ENCODE results near the gene F2RL2. TPM values are rescaled to one million over a fixed set of nuclear protein-coding genes. Genes with fewer than 3 reads are reported as not detected.

The F2RL2 gene
- total and polyA plus RNA-seq, 7 donors = not detected

DNA sequence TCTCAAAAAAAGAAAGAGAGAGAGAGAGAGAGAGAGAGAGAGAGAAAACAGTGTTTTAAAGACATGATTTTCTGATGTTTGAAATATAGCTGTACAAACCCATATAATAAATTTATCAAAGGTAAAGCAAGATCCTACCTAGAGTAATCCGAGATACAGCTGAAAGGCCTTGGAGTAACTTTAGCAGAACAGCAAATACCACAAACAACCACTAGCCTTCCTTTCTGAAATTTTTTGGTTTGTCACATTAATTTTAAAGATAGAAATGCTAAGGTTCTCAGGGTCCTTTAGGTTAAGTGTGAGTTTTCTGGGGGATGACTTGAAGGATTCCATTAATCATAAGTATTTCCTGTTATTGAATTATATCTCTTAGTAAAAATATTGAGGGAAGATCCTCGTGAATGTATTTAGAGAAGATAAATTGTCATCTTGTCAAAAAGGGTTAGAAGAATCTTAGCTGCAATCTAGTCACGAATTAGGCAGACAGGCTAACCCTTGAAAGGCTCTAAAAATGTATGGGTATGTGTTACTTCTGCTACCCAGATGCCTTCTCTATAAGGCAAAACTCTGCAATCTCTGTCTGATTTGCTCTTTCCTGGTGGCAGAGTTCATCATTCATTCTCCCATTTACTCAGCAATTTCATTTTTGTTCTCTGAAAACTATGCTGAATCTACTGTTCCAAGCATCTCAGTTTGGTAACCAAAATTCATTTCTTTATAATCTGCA, 27.3 kb downstream of the F2RL2 start:
- Histone ChIP-seq H3K36me3 (ENCODE audit: insufficient read depth in 1 of 2, low read depth in 1 of 2) (no peaks in the 10 kb centered on the region), H3K27me3 (ENCODE audit: insufficient read depth in 3 of 3, low read length in 2 of 3) (peaks cover 0 to 3% (median 0%) of the 10 kb centered on the region in 3 donors), H3K4me1 (no peaks in the 10 kb centered on the region), H3K27ac (no peak overlapping the region), H3K9me3 (no peaks in the 10 kb centered on the region), H3K4me3 (no peak overlapping the region)
- TF ChIP-seq, protein P1, sequence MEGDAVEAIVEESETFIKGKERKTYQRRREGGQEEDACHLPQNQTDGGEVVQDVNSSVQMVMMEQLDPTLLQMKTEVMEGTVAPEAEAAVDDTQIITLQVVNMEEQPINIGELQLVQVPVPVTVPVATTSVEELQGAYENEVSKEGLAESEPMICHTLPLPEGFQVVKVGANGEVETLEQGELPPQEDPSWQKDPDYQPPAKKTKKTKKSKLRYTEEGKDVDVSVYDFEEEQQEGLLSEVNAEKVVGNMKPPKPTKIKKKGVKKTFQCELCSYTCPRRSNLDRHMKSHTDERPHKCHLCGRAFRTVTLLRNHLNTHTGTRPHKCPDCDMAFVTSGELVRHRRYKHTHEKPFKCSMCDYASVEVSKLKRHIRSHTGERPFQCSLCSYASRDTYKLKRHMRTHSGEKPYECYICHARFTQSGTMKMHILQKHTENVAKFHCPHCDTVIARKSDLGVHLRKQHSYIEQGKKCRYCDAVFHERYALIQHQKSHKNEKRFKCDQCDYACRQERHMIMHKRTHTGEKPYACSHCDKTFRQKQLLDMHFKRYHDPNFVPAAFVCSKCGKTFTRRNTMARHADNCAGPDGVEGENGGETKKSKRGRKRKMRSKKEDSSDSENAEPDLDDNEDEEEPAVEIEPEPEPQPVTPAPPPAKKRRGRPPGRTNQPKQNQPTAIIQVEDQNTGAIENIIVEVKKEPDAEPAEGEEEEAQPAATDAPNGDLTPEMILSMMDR (IDR thresholded peaks at IDR 0.05) = no peak
- intact Hi-C loops (cut with DNase I) = no loop called here
- ATAC-seq (no peak), DNase-seq (no peak)
- WGBS, 3 donors = 80 to 88% (median 84%) methylated on average over 3 of the region's 3 CpGs

DNA sequence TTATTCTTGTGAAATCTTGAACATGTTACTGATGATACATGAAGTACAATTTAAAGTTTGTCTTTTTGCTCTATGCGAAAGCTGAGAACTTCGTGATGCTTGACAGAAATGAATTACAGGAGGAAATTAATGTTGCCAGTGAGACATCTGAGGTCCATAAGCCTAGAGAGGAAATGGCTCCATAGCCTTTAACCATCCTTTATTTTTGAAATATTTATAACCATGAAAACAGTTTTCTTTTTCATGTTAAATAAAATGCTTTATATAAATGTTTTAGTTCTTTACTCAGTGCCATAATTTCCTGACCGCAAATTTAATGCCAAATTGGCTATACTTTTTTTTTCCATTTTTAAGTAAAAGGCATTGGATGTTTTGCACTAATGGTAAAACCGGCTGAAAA, 29.1 kb downstream of the F2RL2 start:
- TF ChIP-seq, protein P1 (IDR thresholded peaks at IDR 0.05) = no peak
- Histone ChIP-seq H3K27me3 (ENCODE audit: insufficient read depth in 3 of 3, low read length in 2 of 3) (peaks cover 0 to 3% (median 0%) of the 10 kb centered on the region in 3 donors), H3K27ac (no peak overlapping the region), H3K4me1 (no peaks in the 10 kb centered on the region), H3K9me3 (no peaks in the 10 kb centered on the region), H3K4me3 (no peak overlapping the region), H3K36me3 (ENCODE audit: insufficient read depth in 1 of 2, low read depth in 1 of 2) (no peaks in the 10 kb centered on the region)
- DNase-seq (no peak), ATAC-seq (no peak)
- WGBS, 3 donors = 68 to 82% (median 77%) methylated on average over 4 of the region's 4 CpGs
- intact Hi-C loops (cut with DNase I) = no loop called here

DNA sequence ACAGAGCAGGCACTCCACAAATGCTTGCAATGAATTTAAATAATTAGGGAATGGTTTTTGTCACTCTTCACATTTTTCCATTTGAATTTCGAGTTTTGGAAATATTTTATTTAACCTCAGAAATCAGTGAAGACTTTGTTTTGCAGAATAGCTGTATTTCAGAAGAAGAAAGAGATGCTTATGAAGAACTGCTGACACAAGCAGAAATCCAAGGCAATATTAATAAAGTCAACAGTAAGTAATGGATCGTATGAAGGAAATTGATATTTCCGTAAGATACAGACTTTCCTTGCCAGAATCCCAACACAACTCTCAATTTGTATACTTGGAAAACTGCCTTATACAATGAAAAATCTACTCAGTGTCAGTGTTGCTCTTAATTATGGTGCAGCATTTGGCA, 30.5 kb downstream of the F2RL2 start:
- DNase-seq (no peak), ATAC-seq (no peak)
- no peak overlapping the region for H3K4me3 ChIP-seq
- no peaks in the 10 kb centered on the region for H3K4me1 ChIP-seq
- 64 to 79% (median 67%) methylated on average over 3 of the region's 3 CpGs for WGBS, 3 donors
- no peak overlapping the region for H3K27ac ChIP-seq
- H3K36me3 ChIP-seq (ENCODE audit: insufficient read depth in 1 of 2, low read depth in 1 of 2) = no peaks in the 10 kb centered on the region
- H3K9me3 ChIP-seq = no peaks in the 10 kb centered on the region
- intact Hi-C loops (cut with DNase I) = no loop called here
- TF ChIP-seq, protein P1 (IDR thresholded peaks at IDR 0.05) = no peak
- H3K27me3 ChIP-seq (ENCODE audit: insufficient read depth in 3 of 3, low read length in 2 of 3) = peaks cover 0 to 3% (median 0%) of the 10 kb centered on the region in 3 donors

DNA sequence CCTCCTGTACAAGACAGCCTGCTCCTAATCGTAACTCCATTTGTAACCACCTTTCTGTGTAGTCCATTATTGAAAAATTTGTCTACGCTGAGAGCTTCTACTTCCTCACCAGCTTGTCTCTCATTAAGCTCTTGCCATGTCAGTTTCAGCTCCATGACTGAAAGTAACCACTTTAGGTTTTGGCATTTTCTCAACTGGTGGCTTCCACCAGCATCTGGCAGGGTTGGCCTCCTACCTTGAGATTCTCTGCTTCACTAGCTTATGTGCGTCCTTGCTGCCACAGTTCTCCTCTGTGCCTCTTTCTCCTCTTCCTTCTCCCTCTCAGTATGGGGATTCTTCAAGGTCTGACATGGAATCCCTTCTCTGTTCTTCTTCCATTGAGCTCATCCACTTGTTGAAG, 31.8 kb downstream of the F2RL2 start:
- DNase-seq = no peak
- intact Hi-C loops (cut with DNase I) = no loop called here
- Histone ChIP-seq H3K27ac (no peak overlapping the region), H3K27me3 (ENCODE audit: insufficient read depth in 3 of 3, low read length in 2 of 3) (no peaks in the 10 kb centered on the region), H3K36me3 (ENCODE audit: insufficient read depth in 1 of 2, low read depth in 1 of 2) (no peaks in the 10 kb centered on the region), H3K4me3 (no peak overlapping the region), H3K4me1 (no peaks in the 10 kb centered on the region), H3K9me3 (no peaks in the 10 kb centered on the region)
- WGBS, 3 donors = 90 to 93% (median 93%) methylated on average over 3 of the region's 3 CpGs
- TF ChIP-seq, protein P1 (IDR thresholded peaks at IDR 0.05) = no peak
- no peak for ATAC-seq

DNA sequence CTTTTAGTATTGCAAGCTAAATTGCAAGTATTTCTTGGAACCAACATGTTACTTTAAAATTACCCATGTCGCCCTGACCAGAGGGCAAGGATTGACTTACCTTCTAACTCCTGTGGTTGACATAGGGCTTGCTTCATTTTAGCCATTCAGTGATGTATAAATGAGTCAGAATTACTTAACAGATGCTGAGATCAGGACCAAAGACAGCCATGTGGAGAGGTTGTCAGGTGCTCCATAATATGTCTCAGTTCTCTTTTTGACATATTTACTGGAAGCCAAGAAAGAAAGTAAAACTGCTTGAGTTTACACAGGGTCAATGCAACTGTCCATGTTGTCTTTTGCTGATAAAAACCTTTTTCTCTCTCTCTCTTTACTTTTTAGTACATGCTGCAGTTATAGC, 33.2 kb downstream of the F2RL2 start:
- Histone ChIP-seq H3K9me3 (no peaks in the 10 kb centered on the region), H3K36me3 (ENCODE audit: insufficient read depth in 1 of 2, low read depth in 1 of 2) (no peaks in the 10 kb centered on the region), H3K27me3 (ENCODE audit: insufficient read depth in 3 of 3, low read length in 2 of 3) (no peaks in the 10 kb centered on the region), H3K27ac (no peak overlapping the region), H3K4me3 (no peak overlapping the region), H3K4me1 (no peaks in the 10 kb centered on the region)
- ATAC-seq (no peak), DNase-seq (no peak)
- WGBS, 3 donors = 84 to 93% (median 87%) methylated on average over 1 of the region's 1 CpG
- TF ChIP-seq, protein P1 (IDR thresholded peaks at IDR 0.05) = no peak
- intact Hi-C loops (cut with DNase I) = no loop called here

Data from psoas muscle (tissue), 8 donors.